ENCODE data around the gene SOSTDC1.

SOSTDC1 gene

DNA sequence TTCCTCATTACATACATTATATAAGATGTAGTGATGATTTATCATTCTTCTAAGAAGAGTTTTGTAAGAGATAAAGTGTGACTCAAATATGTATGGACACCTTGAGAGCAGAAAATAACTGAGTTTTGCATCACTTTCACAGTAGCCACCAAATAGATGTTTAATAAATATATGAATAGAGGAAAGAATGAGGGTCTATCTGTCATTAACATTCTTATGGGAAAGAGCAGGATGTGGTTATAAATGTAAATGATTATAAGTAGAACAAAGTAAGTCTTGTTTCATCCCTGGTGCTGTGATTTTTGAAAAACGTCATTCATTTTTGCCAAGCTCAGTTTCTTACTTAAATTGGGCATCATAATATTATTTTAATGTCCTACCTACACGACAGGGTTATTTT, 29.2 kb downstream of the SOSTDC1 start:
- Histone ChIP-seq H3K4me1 (ENCODE audit: control insufficient read depth in 1 of 2, insufficient read depth in 2 of 2, low read length in 2 of 2) (no peaks in the 10 kb centered on the region), H3K4me3 (ENCODE audit: low read depth in 1 of 2, low read length in 2 of 2) (no peak overlapping the region), H3K36me3 (ENCODE audit: control insufficient read depth in 1 of 2, insufficient read depth in 2 of 2, low read length in 2 of 2) (no peaks in the 10 kb centered on the region), H3K27ac (ENCODE audit: low read depth, low read length) (no peak overlapping the region), H3K9ac (ENCODE audit: low read depth in 1 of 2, low read length in 2 of 2) (no peak overlapping the region), H3K27me3 (ENCODE audit: control insufficient read depth in 1 of 2, insufficient read depth in 2 of 2, low read length in 2 of 2) (no peaks in the 10 kb centered on the region), H3K9me3 (ENCODE audit: control insufficient read depth in 1 of 2, low read length in 2 of 2) (no peaks in the 10 kb centered on the region)

DNA sequence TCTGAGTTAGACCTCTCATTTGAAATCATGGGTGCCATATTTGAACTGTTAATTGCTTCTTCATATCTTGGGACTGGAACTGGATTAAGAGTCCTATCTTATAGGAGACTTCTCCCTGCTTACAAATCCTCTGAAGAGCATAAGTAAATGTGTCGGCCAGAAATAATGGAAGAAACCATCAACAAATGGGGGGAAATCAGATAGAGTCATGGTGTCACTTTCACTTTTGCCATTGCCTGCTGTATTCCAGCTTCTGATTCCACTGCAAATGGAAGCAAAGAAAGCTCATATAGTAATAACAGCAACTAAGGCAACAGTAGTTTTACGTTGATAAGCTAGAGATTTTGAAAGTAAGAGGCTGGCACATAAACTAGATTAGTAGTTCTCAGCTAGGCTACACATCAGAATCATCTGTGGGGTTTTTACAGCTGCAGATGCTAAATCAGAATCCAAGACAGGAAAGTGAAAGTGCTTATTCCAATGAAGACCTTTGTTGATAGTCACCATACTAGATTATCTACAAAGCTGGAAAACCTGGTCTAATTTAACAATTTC, 31.9 kb downstream of the SOSTDC1 start:
- Histone ChIP-seq H3K4me3 (ENCODE audit: low read depth in 1 of 2, low read length in 2 of 2) (no peak overlapping the region), H3K27ac (ENCODE audit: low read depth, low read length) (no peak overlapping the region), H3K36me3 (ENCODE audit: control insufficient read depth in 1 of 2, insufficient read depth in 2 of 2, low read length in 2 of 2) (no peaks in the 10 kb centered on the region), H3K27me3 (ENCODE audit: control insufficient read depth in 1 of 2, insufficient read depth in 2 of 2, low read length in 2 of 2) (no peaks in the 10 kb centered on the region), H3K4me1 (ENCODE audit: control insufficient read depth in 1 of 2, insufficient read depth in 2 of 2, low read length in 2 of 2) (no peaks in the 10 kb centered on the region), H3K9ac (ENCODE audit: low read depth in 1 of 2, low read length in 2 of 2) (no peak overlapping the region), H3K9me3 (ENCODE audit: control insufficient read depth in 1 of 2, low read length in 2 of 2) (no peaks in the 10 kb centered on the region)

DNA sequence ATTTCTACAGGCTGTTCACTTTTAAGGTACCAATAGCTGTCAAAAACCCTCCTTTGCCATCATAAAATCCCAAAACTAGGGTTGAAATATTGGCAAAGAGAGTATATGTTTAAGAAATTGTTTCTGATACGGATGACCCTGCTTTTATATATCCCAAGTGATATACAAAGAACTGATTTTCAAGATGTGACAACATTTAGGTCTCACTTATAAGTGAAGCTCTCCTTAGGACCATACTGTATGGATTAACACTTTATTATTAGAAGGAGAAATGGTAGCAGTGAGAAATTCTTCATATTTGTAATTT, 33.2 kb downstream of the SOSTDC1 start:
- no peak overlapping the region for H3K27ac ChIP-seq (ENCODE audit: low read depth, low read length)
- H3K4me3 ChIP-seq (ENCODE audit: low read depth in 1 of 2, low read length in 2 of 2), result no peak overlapping the region
- H3K36me3 ChIP-seq (ENCODE audit: control insufficient read depth in 1 of 2, insufficient read depth in 2 of 2, low read length in 2 of 2), result no peaks in the 10 kb centered on the region
- H3K9me3 ChIP-seq (ENCODE audit: control insufficient read depth in 1 of 2, low read length in 2 of 2), result no peaks in the 10 kb centered on the region
- no peak overlapping the region for H3K9ac ChIP-seq (ENCODE audit: low read depth in 1 of 2, low read length in 2 of 2)
- H3K27me3 ChIP-seq (ENCODE audit: control insufficient read depth in 1 of 2, insufficient read depth in 2 of 2, low read length in 2 of 2), result no peaks in the 10 kb centered on the region
- no peaks in the 10 kb centered on the region for H3K4me1 ChIP-seq (ENCODE audit: control insufficient read depth in 1 of 2, insufficient read depth in 2 of 2, low read length in 2 of 2)

DNA sequence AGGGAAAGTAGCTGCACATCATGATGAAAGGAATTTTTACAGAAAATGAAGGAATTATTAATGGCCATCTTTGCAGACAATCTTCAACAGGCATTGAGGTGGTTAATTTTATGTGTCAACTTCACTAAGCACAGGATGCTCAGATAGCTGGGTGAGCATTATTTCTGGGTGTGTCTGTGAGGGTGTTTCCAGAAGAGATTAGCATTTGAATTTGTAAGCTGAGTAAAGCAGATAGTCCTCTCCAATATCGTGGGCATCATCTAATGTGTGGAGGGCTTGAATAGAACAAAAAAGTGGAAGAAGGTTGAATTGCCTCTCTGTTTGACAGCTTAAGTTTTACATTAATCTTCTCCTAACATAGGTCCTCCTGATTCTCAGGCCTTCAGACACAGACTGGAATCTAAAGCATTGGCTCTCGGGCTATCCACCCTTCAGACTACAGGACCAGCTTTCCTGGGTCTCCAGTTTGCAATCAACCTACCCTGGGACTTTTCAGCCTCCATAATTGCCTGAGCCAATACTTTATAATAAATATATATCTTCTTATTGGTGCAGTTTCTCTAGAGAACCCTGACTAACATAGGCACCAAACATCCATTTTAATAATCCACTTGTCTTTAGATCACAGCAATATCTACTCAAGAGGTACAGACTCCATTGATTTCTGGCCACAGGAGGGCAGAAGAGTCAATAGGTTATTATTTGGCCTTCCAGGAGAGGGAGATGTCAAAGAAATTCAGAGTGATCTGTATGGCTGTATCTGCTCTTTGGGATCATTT, 33.7 kb downstream of the SOSTDC1 start:
- Histone ChIP-seq H3K9ac (ENCODE audit: low read depth in 1 of 2, low read length in 2 of 2) (no peak overlapping the region), H3K4me1 (ENCODE audit: control insufficient read depth in 1 of 2, insufficient read depth in 2 of 2, low read length in 2 of 2) (no peaks in the 10 kb centered on the region), H3K36me3 (ENCODE audit: control insufficient read depth in 1 of 2, insufficient read depth in 2 of 2, low read length in 2 of 2) (no peaks in the 10 kb centered on the region), H3K9me3 (ENCODE audit: control insufficient read depth in 1 of 2, low read length in 2 of 2) (no peaks in the 10 kb centered on the region), H3K27me3 (ENCODE audit: control insufficient read depth in 1 of 2, insufficient read depth in 2 of 2, low read length in 2 of 2) (no peaks in the 10 kb centered on the region), H3K27ac (ENCODE audit: low read depth, low read length) (no peak overlapping the region), H3K4me3 (ENCODE audit: low read depth in 1 of 2, low read length in 2 of 2) (no peak overlapping the region)

DNA sequence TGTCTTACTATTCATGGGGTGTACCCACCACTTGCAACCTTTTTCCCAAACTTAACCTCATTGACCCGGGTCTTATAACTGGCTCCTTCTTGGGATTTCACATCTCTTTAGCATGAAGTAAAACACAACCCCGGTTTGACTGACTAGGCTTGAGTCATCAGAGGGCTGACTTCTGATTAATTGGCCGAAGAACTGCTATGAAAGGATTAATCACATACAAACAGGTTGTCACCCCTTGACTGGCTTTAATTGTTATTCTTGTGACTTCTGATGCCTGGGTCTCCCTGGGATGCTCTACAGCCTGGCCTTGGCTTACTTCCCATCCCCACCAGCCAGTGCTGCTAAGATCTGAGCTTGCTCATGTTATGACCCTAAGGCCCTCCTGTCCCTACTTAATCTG, 35.4 kb downstream of the SOSTDC1 start:
- H3K4me3 ChIP-seq (ENCODE audit: low read depth in 1 of 2, low read length in 2 of 2), result no peak overlapping the region
- no peaks in the 10 kb centered on the region for H3K36me3 ChIP-seq (ENCODE audit: control insufficient read depth in 1 of 2, insufficient read depth in 2 of 2, low read length in 2 of 2)
- H3K4me1 ChIP-seq (ENCODE audit: control insufficient read depth in 1 of 2, insufficient read depth in 2 of 2, low read length in 2 of 2), result no peaks in the 10 kb centered on the region
- no peaks in the 10 kb centered on the region for H3K27me3 ChIP-seq (ENCODE audit: control insufficient read depth in 1 of 2, insufficient read depth in 2 of 2, low read length in 2 of 2)
- no peaks in the 10 kb centered on the region for H3K9me3 ChIP-seq (ENCODE audit: control insufficient read depth in 1 of 2, low read length in 2 of 2)
- no peak overlapping the region for H3K27ac ChIP-seq (ENCODE audit: low read depth, low read length)
- H3K9ac ChIP-seq (ENCODE audit: low read depth in 1 of 2, low read length in 2 of 2), result no peak overlapping the region

DNA sequence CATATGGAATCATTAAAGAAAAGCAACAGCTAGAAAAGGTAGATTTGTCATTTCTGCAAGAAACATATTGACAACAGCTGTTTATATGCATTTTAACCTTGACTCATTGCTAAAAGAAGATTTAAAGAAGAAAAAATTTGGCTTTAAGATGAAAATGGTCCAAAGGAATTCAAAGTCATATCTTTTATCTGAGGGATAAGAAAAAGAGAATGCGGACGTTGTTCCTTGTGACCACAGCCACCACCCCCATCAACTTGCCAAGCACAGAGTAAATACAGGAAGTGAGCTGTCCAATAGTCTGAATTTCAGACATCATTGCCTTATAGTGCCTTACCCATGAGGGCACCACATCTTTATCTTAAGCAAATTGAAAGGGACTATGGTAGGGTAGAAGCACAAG, 36.9 kb downstream of the SOSTDC1 start:
- Histone ChIP-seq H3K36me3 (ENCODE audit: control insufficient read depth in 1 of 2, insufficient read depth in 2 of 2, low read length in 2 of 2) (no peaks in the 10 kb centered on the region), H3K4me3 (ENCODE audit: low read depth in 1 of 2, low read length in 2 of 2) (no peak overlapping the region), H3K9me3 (ENCODE audit: control insufficient read depth in 1 of 2, low read length in 2 of 2) (no peaks in the 10 kb centered on the region), H3K27me3 (ENCODE audit: control insufficient read depth in 1 of 2, insufficient read depth in 2 of 2, low read length in 2 of 2) (no peaks in the 10 kb centered on the region), H3K4me1 (ENCODE audit: control insufficient read depth in 1 of 2, insufficient read depth in 2 of 2, low read length in 2 of 2) (no peaks in the 10 kb centered on the region), H3K9ac (ENCODE audit: low read depth in 1 of 2, low read length in 2 of 2) (no peak overlapping the region), H3K27ac (ENCODE audit: low read depth, low read length) (no peak overlapping the region)

DNA sequence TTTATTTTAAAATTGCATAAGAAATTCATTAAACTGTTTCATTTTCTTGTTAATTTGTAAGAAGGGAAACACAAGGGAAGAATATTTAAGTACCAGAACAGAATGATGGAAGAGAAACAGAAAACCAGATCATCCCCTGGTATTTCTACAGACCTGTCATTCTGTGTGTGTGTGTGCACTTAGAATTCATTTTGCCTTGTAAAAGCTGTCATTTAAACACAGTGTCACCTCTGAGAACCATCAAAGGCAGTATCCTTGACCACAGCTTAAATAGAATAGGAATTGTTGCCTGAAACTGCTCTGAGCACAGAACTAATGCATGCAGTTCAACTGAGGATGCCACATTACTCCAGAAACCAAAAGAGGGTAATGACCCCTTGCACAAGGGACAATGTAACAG, 37.4 kb downstream of the SOSTDC1 start:
- no peaks in the 10 kb centered on the region for H3K36me3 ChIP-seq (ENCODE audit: control insufficient read depth in 1 of 2, insufficient read depth in 2 of 2, low read length in 2 of 2)
- no peaks in the 10 kb centered on the region for H3K27me3 ChIP-seq (ENCODE audit: control insufficient read depth in 1 of 2, insufficient read depth in 2 of 2, low read length in 2 of 2)
- H3K27ac ChIP-seq (ENCODE audit: low read depth, low read length), result no peak overlapping the region
- no peaks in the 10 kb centered on the region for H3K4me1 ChIP-seq (ENCODE audit: control insufficient read depth in 1 of 2, insufficient read depth in 2 of 2, low read length in 2 of 2)
- no peak overlapping the region for H3K9ac ChIP-seq (ENCODE audit: low read depth in 1 of 2, low read length in 2 of 2)
- no peak overlapping the region for H3K4me3 ChIP-seq (ENCODE audit: low read depth in 1 of 2, low read length in 2 of 2)
- no peaks in the 10 kb centered on the region for H3K9me3 ChIP-seq (ENCODE audit: control insufficient read depth in 1 of 2, low read length in 2 of 2)

DNA sequence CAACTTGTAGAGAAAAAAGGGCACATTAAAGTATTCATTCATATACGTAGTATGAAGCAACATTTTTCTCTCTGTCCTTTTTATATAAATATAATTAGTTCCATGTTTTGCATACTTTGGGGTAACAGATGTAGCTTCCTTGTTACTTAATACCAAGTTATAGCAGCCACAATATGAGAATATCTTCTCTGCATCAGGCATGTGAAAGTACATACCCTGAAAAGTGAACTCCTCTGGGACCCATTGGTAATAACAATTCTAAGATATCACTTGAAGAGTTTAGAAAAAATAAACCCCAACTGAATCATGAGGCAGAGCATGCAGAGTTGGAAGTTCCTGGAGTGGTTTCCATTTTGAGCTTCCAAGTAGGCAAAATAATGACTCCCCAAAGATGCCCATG, 41.8 kb downstream of the SOSTDC1 start:
- H3K27ac ChIP-seq (ENCODE audit: low read depth, low read length), result no peak overlapping the region
- no peaks in the 10 kb centered on the region for H3K9me3 ChIP-seq (ENCODE audit: control insufficient read depth in 1 of 2, low read length in 2 of 2)
- H3K36me3 ChIP-seq (ENCODE audit: control insufficient read depth in 1 of 2, insufficient read depth in 2 of 2, low read length in 2 of 2), result no peaks in the 10 kb centered on the region
- peaks cover 19% of the 10 kb centered on the region in 2 donors for H3K4me1 ChIP-seq (ENCODE audit: control insufficient read depth in 1 of 2, insufficient read depth in 2 of 2, low read length in 2 of 2)
- H3K27me3 ChIP-seq (ENCODE audit: control insufficient read depth in 1 of 2, insufficient read depth in 2 of 2, low read length in 2 of 2), result no peaks in the 10 kb centered on the region
- no peak overlapping the region for H3K9ac ChIP-seq (ENCODE audit: low read depth in 1 of 2, low read length in 2 of 2)
- no peak overlapping the region for H3K4me3 ChIP-seq (ENCODE audit: low read depth in 1 of 2, low read length in 2 of 2)

DNA sequence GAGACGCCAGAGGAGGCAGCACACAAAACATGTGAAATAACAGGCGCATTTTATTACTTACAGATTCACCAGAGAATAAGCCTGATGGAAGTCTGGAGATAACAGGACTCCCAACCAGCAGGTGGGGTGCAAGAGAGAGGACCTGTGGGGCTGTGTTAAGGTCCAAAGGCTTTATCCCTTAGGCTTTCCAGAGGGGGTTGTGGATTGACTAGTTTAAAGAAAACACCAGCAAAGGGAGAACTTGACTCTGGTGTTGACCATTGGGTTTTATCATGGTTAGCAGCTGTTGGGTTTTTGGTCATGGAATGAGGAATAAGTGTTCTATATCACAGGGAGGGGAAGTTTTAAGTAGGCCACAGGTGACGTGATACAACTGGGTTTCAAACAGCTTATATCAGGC, 42.6 kb downstream of the SOSTDC1 start:
- Histone ChIP-seq H3K4me1 (ENCODE audit: control insufficient read depth in 1 of 2, insufficient read depth in 2 of 2, low read length in 2 of 2) (peaks cover 19% of the 10 kb centered on the region in 2 donors), H3K27me3 (ENCODE audit: control insufficient read depth in 1 of 2, insufficient read depth in 2 of 2, low read length in 2 of 2) (no peaks in the 10 kb centered on the region), H3K27ac (ENCODE audit: low read depth, low read length) (no peak overlapping the region), H3K9ac (ENCODE audit: low read depth in 1 of 2, low read length in 2 of 2) (no peak overlapping the region), H3K4me3 (ENCODE audit: low read depth in 1 of 2, low read length in 2 of 2) (no peak overlapping the region), H3K36me3 (ENCODE audit: control insufficient read depth in 1 of 2, insufficient read depth in 2 of 2, low read length in 2 of 2) (no peaks in the 10 kb centered on the region), H3K9me3 (ENCODE audit: control insufficient read depth in 1 of 2, low read length in 2 of 2) (no peaks in the 10 kb centered on the region)

DNA sequence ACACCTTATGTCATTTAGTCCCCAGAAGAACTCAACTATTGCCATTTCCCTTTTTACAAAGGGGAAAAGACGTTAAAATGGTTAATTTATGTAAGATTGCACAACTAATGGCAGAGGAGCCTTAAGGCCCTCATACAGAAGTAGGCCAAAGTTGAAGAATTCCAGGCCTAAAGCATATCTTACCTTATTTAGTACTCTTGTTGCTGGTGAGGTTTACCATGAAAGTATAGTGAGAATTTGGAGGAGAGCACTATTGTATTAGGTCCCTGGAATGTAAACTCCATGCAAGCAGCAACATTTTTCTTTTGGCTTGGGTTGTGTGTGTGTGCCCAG, 43.5 kb downstream of the SOSTDC1 start:
- H3K27ac ChIP-seq (ENCODE audit: low read depth, low read length), result peak overlapping the region; percentile 94
- peak overlapping the region; percentile 83 to 89 for H3K9ac ChIP-seq (ENCODE audit: low read depth in 1 of 2, low read length in 2 of 2)

More for the DNA sequence above, 43.5 kb downstream of the SOSTDC1 start:
- H3K27me3 ChIP-seq (ENCODE audit: control insufficient read depth in 1 of 2, insufficient read depth in 2 of 2, low read length in 2 of 2), result no peaks in the 10 kb centered on the region
- no peaks in the 10 kb centered on the region for H3K36me3 ChIP-seq (ENCODE audit: control insufficient read depth in 1 of 2, insufficient read depth in 2 of 2, low read length in 2 of 2)
- peaks cover 19% of the 10 kb centered on the region in 2 donors for H3K4me1 ChIP-seq (ENCODE audit: control insufficient read depth in 1 of 2, insufficient read depth in 2 of 2, low read length in 2 of 2)
- H3K4me3 ChIP-seq (ENCODE audit: low read depth in 1 of 2, low read length in 2 of 2), result peak overlapping the region in 1 of 2 donors; percentile 73
- H3K9me3 ChIP-seq (ENCODE audit: control insufficient read depth in 1 of 2, low read length in 2 of 2), result no peaks in the 10 kb centered on the region
